ENCODE measurements around the gene ZNF107. TPM values are rescaled to one million over a fixed set of nuclear protein-coding genes. Genes with fewer than 3 reads are reported as not detected.
"Not testable (repeated sequence)": the region's sequence is repeated elsewhere in the genome, so short reads cannot be mapped to it uniquely, and the experiment has no call there.

The ZNF107 gene
- total and polyA plus RNA-seq, 2 of the 8 experiments (the other 6 are each of a cell fraction or from before 2014, with no cell fraction given): 3.4 to 31.0 TPM

- TF ChIP-seq YY1 (IDR thresholded peaks at IDR 0.05; ENCODE audit: low read depth, low read length) (no peak), RNF2 (IDR thresholded peaks at IDR 0.05; ENCODE audit: borderline replicate concordance, low read depth, low read length, missing control alignments, poor library complexity, severe bottlenecking) (no peak), POLR2A (IDR thresholded peaks at IDR 0.05; ENCODE audit: control extremely low read depth in 1 of 2, low read depth in 2 of 2, low read length in 2 of 2) (no peak)
Observed at GRCh38 chr7:64656489-64656888, 9.4 kb upstream of the ZNF107 start (continued).

- H3K14ac ChIP-seq (ENCODE audit: insufficient read length); H4K91ac ChIP-seq (replicated peaks; ENCODE audit: insufficient read length, low read length); H2AK5ac ChIP-seq (ENCODE audit: low read depth, low read length); H2BK120ac ChIP-seq (replicated peaks; ENCODE audit: low read depth, low read length); H4K8ac ChIP-seq (ENCODE audit: extremely low read depth, insufficient read depth, low read length); H2BK20ac ChIP-seq (ENCODE audit: low read length); DNase-seq (ENCODE audit: low read depth in 1 of 2, low spot score in 2 of 2); H3K27ac ChIP-seq (ENCODE audit: low read depth, low read length); POLR2A ChIA-PET (ENCODE audit: partially characterized antibody); H3K56ac ChIP-seq (replicated peaks; ENCODE audit: insufficient read length, low read depth, low read length); H3K27me3 ChIP-seq (replicated peaks in 1 of 4; ENCODE audit: control insufficient read depth in 3 of 4, extremely low read depth in 1 of 4, insufficient read depth in 3 of 4, low read length in 3 of 4); H2BK12ac ChIP-seq (ENCODE audit: low read depth, low read length); H3K4me1 ChIP-seq (replicated peaks in 1 of 4; ENCODE audit: control insufficient read depth in 3 of 4, insufficient read depth in 4 of 4, low read length in 3 of 4); H2BK5ac ChIP-seq (ENCODE audit: low read depth, low read length); H3K4me2 ChIP-seq (ENCODE audit: insufficient read depth in 1 of 2, low read depth in 2 of 2, low read length in 2 of 2); H3K36me3 ChIP-seq (ENCODE audit: control insufficient read depth in 2 of 4, insufficient read depth in 4 of 4, low read length in 3 of 4); H3K4me3 ChIP-seq (ENCODE audit: extremely low read depth in 1 of 4, insufficient read depth in 2 of 4, low read depth in 3 of 4, low read length in 4 of 4); H3K23me2 ChIP-seq (ENCODE audit: low read depth, low read length); H4K5ac ChIP-seq (ENCODE audit: insufficient read length, low read depth, low read length); CTCF ChIA-PET (ENCODE audit: partially characterized antibody); H2BK15ac ChIP-seq (ENCODE audit: low read length); H3K18ac ChIP-seq (ENCODE audit: extremely low read depth, low read length); H3K23ac ChIP-seq (ENCODE audit: insufficient read length); H4K20me1 ChIP-seq (replicated peaks in 1 of 2; ENCODE audit: control insufficient read depth in 1 of 2, insufficient read depth in 2 of 2, low read length in 2 of 2); H3K9ac ChIP-seq (replicated peaks in 1 of 4; ENCODE audit: extremely low read depth in 1 of 4, low read depth in 3 of 4, low read length in 3 of 4); H2AFZ ChIP-seq (ENCODE audit: low read length); H3K4ac ChIP-seq (replicated peaks; ENCODE audit: insufficient read length, low read depth, low read length); FAIRE-seq; H3K79me1 ChIP-seq (ENCODE audit: low read depth, low read length); H3K79me2 ChIP-seq (ENCODE audit: control insufficient read depth in 1 of 2, insufficient read depth in 2 of 2, low read length in 2 of 2): not testable (repeated sequence)
- peaks cover 23 to 33% of the 10 kb centered on the region in 2 experiments for H3K9me3 ChIP-seq (ENCODE audit: insufficient read depth in 2 of 2, low read depth in 1 of 2, low read length in 1 of 2)
- WGBS, 2 experiments (ENCODE audit: extremely low coverage in 1 of 2, insufficient coverage in 1 of 2, insufficient read length in 1 of 2, insufficient replicate concordance in 2 of 2, low coverage in 1 of 2, low lambda C conversion rate in 2 of 2, missing lambda C conversion rate in 1 of 2): 88% methylated on average over 5 of the region's 5 CpGs; no CpG with 5 or more reads in 1 of the 2 experiments
Observed at GRCh38 chr7:64662091-64662490, 3.8 kb upstream of the ZNF107 start.
